ENCODE data around the gene SIDT1.

Gene SIDT1

DNA sequence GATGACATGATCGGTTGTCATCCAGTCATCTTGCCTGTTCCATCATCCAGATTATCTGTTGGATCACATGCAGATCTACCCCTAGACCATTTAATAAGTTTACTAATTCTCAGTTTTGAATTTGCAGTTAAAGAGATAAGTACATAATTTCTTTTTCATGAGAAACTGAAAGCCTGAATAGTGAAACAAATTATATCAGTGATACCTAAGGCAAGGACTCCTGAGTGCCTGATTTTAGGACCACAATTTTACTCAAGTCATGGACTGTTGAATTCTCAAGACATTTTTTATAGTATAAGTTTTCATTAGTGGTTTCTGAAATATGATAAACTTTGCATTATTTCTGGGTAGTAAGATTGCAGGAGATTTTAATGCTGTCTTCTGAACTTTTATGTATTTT is 13.2 kb downstream of the SIDT1 start:
- no peak for DNase-seq (ENCODE audit: low read depth, low spot score)

DNA sequence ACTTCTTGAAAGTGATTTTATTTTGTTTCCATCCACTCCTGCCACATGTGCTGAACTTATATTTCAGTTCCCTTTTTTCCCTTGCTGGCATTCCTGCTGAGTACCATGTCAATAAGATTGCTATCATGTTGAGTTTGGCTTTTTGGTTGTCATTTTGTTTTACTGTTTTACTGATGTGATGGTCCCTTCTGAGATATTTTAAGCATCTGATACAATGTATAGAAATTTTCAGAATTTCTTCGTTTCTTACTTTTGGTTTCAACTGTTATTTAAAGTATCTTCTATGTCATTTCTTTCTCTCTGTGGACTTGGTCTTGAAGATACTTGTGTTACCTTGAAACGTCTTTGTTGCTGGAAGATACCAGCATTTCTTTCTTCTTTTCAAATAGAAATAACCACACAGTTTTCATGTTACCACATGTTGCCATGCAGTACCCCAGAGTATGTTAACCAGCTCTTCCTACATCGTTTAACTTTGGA is 14.1 kb downstream of the SIDT1 start:
- DNase-seq (ENCODE audit: low read depth, low spot score), result no peak

DNA sequence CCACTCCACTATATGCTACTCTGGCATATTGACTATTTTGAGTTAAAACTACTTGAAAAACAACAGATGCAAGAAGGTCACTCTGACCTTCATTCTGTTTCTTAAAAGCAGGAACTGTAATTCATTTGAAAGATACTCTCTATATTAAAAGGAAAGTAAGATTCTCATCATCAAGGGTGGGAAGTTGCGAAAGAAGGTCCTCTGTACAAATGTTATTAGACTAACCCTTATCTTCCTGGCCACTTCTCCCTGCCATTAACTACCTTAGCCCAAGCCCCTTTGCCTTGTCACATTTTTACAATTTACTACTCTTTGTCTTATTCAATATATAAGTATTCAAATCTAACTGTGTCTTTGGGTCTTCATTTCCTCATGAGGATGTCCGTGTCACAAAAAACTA is 16.1 kb downstream of the SIDT1 start:
- no peak for DNase-seq (ENCODE audit: low read depth, low spot score)

DNA sequence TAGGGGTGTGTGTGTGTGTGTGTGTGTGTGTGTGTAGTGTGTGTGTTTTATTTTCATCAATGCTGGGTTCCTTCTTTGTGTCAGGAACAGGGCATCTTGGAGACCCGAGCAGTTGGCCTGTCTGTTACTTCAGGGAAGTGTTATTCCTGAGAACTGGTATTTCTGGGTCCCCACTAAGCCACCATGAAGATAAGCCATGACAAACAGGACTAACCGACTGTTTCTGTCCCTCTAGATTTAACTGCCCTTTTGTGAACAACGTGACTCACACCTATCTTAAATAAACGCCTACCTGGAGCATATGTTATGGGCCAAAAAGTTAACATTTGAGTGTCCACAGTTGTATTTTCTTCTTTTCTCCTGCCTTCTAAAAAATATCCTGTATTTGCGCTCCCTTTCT is 19.5 kb downstream of the SIDT1 start:
- no peak for DNase-seq (ENCODE audit: low read depth, low spot score)

DNA sequence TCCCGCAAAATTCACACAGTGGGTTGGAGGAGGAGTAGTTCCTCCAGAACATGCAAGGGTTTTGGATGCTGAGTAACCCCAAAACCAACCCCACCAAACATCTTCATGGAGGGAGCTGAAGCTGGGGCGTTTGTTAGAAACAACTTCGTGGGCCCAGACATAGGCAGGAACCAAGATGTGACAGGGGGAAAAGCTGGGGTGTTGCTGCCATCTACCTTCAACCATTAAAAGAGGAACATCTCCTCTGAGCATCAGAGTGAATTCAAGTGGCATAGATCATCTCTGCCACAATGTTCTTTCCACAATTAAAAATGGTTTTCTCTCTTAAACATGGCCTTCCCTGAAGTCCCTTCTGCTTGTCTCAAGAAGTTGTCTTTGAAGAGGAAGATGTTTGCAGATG is 20.5 kb downstream of the SIDT1 start:
- no peak for DNase-seq (ENCODE audit: low read depth, low spot score)

DNA sequence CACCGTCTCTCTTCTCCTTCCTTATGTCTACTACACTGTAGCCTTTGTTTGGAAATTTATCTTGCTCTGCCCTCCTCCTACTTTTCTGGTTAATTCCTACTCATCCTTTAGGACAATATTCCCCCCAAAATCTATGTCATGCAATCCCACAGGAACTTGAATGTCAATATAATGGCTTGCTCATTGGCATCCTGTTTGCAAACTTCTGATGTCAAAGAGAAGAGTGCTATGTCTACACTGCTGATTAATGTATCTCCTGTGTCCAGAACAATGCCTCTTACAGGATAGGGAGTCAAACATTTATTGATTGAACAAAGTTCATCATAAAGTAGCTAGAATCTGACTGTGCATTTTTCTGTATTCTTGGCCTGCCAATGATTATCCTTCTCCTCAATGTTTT is 22.8 kb downstream of the SIDT1 start:
- no peak for DNase-seq (ENCODE audit: low read depth, low spot score)

DNA sequence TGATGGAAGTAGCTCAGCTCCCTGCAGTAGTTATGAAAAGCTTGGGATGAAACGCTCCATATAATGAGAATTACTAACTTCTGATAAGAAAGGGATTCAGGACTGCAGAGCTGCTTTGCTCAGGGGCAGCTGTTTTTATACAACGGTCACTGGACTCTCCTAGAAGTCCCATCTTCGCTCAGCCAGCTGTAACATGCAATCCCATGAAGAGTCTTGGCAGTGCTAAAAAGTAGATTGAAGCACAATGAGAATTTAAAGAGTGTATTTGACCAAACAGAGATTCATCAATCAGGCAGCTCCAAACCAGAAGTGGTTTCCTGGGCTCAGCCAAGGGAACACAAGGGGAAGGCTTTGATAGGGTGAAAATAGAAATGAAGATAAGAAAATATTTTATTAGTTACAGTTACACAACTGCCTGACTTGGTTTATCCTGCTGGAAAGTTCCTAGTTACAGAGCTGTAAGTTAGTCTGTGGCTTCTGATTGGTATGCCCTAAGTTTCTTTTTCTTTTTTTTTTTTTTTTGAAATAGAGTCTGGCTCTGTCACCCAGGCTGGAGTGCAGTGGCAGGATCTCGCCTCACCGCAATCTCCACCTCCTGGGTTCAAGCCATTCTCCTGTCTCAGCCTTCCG is 24.1 kb downstream of the SIDT1 start:
- DNase-seq (ENCODE audit: low read depth, low spot score), result no peak

DNA sequence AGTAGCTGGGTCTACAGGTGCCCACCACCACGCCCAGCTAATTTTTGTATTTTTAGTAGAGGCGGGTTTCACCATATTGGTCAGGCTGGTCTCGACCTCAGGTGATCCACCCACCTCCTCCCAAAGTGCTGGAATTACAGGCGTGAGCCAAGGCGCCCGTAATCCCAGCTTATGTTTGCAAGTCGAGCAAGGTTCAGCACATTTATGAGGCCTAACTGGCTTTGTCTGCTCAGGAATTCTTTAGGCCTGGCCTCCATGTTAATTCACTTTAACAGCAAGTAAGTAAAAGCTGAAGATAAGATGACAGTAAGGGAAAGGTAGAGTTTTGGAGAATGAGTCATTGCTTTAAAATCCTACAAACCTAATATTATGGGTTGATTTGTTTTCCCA is 24.6 kb downstream of the SIDT1 start:
- no peak for DNase-seq (ENCODE audit: low read depth, low spot score)

DNA sequence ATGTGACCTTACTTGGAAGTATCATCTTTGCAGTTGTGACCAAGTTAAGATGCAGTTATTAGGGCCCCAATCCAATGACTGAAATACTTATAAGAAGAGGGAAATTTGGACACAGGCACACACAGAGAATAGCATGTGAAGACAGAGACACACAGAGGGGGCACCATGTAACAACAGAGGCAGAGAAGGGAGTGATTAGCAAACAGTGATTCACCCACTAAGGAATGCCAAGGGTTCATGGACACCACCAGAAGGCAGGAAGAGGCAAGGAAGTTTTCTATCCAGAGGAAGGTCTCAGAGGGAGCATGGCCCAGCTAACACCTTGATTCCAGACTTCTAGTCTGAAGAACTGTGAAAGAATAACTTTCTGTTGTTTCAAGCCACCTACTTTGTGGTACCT is 25.0 kb downstream of the SIDT1 start:
- DNase-seq (ENCODE audit: low read depth, low spot score), result no peak

DNA sequence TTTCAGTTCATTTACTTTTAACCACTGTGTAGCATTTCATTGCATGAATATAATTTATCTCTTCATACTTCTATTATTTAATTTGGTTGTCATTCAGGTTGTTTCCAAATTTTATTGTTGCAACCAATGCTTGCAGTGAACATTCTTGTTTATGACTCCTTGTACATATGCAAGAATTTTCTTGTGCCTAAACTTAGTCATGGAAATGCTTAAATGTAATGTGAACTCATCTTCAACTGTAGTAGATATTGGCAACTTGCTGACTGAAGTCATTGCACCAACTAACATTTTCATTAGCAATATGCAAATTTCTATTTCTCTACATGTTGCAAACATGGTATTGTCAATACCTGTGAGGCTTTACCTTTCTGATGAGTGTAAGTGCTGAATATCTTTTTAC is 26.7 kb downstream of the SIDT1 start:
- DNase-seq (ENCODE audit: low read depth, low spot score), result no peak

DNA sequence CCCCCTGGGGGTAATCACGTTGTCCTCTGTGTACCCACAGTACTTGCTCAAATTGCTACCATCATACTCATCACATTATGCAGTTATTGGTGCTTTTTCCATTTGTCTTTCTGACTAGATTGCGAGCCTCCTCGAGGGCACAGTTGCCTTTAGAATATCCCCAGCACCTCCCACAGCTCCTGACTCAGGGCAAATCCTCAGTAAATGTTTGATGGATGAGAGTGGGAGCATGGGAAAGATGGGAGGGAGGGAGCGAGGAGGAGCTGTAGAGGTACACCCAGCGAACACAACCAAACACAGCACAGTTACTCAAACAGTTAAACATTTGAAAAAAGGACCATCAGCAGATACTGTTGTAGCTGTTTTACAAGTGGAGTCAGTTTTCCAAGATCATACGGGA is 27.9 kb downstream of the SIDT1 start:
- no peak for DNase-seq (ENCODE audit: low read depth, low spot score)

DNA sequence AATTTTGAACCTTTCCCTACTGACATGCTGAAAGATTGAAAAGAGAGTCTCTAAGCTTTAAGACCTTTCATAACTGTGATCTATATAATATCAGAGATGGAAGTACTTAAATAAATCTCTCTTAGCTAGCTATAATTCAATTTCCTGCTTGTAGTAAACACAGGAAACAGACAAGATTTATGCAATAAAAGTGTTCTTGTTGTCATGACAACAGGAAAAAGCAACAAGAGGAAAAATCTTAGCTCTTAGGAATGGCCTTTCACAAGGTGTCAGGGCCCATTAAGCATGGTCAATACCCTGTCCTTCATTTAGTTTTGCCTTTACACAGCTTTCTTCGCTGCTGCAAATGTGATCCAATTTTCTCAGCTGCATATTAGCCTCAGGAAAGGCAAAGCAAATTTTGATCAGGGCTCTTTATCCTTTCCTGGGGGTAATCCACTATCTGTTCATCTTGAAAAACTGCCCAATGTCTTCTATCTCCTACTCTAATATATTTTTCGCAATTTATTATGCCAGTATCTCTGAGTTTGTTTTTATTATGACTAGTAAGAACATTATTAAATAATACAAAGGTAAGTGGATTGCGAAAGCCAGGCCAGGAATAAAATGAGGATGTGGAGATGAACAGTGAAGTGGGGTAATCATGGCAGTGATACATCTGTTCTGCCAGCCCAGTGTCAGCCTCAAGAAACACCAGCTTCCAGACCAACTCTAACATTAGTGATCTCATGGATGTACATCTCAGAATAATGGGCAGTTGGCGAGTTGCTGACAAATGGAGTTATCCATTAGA is 28.7 kb downstream of the SIDT1 start:
- no peak for DNase-seq (ENCODE audit: low read depth, low spot score)

DNA sequence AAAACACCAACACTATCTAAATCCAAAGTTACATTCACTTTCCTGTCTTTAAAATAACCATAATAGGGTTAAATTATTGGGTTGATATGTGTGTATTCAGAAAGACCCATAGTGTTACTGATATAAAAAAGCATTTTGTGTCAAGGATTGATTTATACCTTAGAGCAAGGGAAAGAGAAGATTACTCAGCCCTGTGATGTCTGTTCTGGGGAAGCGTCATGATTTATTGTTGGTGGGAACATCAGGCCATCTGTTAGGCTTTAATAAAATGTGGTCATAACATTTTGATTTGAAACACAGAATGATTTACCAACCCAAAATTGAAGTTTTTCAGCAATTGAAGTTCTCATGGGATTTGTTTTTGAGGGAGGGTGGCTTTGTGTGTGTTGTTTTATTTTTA is 33.2 kb downstream of the SIDT1 start:
- DNase-seq (ENCODE audit: low read depth, low spot score), result no peak

DNA sequence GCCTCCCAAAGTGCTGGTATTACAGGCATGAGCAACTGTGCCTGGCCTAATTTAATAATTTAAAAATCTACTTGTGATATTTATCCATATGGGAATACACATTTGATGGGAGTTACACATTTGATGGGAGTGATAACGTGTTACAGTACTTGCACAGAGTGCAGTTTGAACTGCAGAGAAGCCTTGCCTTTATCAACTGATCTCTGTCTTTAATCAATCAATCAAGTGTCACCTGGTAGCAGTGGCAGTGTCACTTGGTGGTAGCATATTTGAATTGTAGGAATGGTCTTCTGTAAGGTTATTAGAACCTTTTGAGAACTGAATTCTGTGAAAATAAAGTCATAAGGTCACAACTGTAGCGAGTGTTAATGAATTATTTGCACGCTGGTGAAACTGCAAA is 37.8 kb downstream of the SIDT1 start:
- DNase-seq (ENCODE audit: low read depth, low spot score), result no peak

DNA sequence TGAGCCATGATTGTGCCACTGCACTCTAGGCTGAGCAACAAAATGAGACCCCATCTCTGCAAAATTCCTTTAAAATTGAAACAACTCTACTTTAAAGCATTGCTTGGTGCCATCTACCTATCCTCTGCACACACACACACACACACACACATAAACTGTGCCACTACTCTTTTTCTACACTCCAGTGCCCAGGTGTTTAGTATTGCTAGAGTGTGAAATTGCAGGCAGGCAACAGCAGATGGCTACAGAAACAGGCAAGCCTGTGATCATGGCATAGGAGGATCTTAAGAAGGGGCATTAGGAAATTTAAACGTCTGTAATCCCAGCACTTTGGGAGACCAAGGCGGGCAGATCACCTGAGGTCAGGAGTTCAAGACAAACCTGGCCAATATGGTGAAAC is 39.0 kb downstream of the SIDT1 start:
- no peak for DNase-seq (ENCODE audit: low read depth, low spot score)

DNA sequence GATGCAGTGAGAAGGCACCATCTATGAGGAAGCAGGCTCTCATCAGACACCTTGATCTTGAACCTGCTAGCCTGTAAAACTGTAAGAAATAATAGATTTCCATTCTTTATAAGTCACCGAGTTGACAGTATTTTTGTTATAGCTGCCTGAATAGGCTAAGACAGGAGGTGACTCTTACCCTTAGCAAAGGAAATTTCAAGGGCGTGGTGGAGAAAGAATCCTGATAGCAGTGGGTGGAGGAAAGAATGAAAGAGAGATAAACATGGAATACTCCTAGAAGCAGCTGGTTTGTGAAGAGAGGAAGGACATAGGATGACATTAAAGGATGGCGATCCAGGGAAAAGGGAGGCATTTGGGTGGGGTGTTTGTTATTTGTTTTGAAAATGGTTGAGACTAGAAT is 41.4 kb downstream of the SIDT1 start:
- no peak for DNase-seq (ENCODE audit: low read depth, low spot score)

DNA sequence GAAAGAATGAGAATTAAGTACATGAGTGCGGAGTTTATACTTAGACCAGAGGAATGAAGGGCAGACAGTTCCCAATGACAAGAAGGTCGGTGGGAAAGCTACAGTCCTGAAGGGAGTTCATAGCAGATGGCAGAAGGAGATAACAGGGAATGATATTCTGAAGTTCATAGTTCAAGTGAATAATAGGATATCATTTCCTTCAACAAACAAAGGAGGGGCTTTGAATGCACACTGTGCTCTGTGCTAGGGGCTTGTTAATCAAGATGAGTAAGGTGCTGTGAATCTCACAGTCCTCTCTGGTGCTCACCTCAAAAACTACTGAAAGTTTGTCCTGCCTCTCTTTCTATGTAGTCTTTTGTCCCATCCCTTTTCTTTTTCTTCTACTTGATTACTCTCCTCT is 41.9 kb downstream of the SIDT1 start:
- no peak for DNase-seq (ENCODE audit: low read depth, low spot score)

DNA sequence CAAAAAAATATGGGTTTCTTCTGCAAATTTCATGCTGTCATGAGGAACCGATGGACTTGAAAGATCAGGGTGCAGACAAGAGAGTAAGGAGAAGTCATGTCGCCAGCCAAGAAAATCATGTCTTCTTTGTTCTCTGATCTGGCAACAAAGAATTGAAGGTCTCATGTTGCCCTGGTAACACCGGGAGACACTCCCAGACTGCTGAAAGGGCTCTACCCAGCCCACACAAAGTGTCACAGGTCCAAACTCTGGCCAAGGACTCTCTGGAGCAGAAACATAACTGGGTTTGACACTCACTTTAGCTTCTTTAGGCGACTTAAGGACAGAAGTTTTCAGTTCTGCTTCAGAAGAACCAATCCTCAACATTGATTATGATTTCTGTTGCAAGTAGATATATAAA is 42.9 kb downstream of the SIDT1 start:
- DNase-seq (ENCODE audit: low read depth, low spot score), result no peak

DNA sequence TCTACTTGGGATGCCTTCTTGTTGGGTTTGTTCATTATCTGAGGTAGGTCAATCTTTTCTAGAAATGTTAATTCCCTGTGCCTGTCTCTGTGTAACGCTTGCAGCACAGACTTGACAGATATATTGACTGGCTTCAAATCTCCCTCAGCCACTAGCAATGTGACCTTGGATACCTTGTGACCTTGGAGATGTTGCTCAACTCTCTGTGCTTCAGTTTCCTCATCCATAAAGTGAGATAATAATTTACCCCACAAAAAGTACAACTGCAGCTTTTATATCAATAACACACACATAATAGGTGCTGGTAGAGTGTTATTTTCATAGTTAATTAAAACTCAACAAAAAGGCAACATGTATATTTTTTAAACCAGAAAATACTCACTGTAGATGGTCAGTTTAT is 52.9 kb downstream of the SIDT1 start:
- no peak for DNase-seq (ENCODE audit: low read depth, low spot score)

DNA sequence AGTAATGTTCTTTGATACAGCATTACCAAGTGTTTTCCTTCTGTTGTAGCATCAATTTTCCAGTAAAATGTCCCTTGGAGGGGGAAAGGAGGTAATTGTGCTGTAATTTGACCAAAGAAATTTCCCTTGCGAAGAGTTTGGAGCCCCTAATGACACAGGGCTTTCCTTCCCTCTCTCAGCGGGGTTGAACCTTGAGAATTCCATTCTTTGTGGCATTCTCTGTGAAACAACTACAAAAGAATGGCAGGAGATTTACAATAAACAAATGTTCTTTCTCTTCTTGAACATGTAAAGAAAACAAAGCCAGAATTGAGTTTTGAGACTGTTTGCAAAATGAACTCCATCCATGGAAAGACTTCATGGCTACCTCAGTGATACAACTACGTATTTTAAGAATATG is 53.4 kb downstream of the SIDT1 start:
- DNase-seq (ENCODE audit: low read depth, low spot score), result no peak

DNA sequence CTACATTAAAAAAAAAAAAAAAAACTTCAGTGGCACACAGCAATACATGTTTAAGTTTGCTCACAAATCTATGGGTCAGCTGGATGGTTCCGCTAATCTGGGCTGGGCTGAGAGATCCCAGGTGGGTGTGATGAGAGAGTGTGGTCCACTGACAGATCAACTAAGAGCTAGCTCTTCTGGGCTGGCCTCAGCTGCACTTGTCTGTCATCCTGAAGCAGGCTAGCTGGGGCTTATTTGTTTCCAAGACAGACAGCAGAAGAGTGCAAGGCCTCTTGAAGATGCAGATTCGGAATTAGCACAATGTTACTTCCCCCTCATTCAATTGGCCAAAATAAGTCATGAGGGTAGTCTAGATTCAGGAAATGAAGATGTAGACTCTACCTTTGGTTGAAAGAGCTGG is 56.5 kb downstream of the SIDT1 start:
- no peak for DNase-seq (ENCODE audit: low read depth, low spot score)

DNA sequence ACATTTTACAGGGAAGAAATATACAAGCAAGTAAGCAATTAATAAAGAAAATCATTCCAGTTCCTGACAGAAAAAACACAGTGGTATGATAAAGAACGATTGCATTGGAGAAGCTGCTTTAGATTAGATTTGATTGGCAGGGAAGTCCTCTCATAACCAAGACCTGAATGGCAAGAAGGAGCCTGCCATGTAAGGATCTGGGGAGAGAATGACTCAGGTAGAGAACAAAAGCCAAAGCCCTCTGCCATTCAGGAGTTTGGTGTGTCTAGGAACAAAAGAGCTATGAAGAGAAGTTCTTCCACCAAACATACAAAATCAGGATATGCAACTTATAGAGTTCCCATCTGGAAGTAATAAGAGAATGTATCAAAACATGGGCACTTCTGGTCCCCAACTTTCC is 57.6 kb downstream of the SIDT1 start:
- DNase-seq (ENCODE audit: low read depth, low spot score), result no peak

DNA sequence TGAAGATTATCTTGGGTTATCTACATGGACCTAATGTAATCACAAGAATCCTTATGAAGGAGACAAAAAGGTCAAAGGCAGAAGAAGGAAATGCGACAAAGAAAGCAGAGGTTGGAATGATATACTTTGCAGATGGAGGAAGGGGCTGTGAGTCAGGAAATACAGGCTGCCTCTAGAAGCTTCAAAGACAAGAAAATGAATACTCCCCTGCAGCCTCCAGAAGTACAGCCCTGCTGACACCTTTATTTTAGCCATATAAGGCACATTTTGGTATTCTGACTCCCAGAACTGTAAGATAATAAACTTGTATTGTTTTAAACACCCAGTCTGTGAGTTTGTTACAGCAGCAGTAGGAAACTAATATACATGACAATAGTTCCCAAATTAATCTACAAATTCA is 58.6 kb downstream of the SIDT1 start:
- DNase-seq (ENCODE audit: low read depth, low spot score), result no peak

DNA sequence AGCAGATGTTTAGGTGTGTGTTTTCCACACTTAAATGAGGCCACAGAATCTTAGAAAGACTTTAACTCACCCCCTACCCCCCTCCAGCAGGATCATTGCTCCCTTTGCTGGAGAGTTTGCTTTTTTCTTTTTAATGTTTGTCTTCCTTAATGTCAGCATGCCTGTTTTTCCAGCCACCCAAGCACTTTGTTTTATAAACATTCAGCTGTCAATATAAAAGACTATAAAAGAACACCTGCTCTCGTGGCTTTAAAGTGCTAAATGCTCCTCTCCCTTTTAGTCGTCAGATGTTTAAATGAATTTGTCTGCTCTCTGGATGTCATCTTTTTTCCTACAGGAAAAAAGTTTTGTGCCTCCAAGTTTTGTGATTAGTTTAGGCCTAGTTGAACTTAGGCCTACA is 61.7 kb downstream of the SIDT1 start:
- DNase-seq (ENCODE audit: low read depth, low spot score), result no peak

Measured in brain pericyte (primary cell).